HepG2 (cell line): ENCODE results near the gene SPAG9. TPM values are rescaled to one million over a fixed set of nuclear protein-coding genes. Genes with fewer than 3 reads are reported as not detected.

Source experiments
- CTCF ChIP-seq: sonication (generic); formaldehyde crosslinking; IDR thresholded peaks from 2 replicates; pipeline ENCODE4 v1.5.0; 2020; ENCODE audit warnings: mild to moderate bottlenecking, missing genetic modification reagents, moderate library complexity
- DPF2 ChIP-seq: sonication (generic); formaldehyde crosslinking; IDR thresholded peaks from 2 replicates; pipeline ENCODE4 v1.4.0; 2020; ENCODE audit warnings: mild to moderate bottlenecking, low read depth, missing genetic modification reagents, borderline replicate concordance
- EP300 ChIP-seq, 3 experiments: sonication (generic) in 1 of 3; formaldehyde crosslinking in 1 of 3; IDR thresholded peaks; 2 replicates each; pipeline versions ENCODE4 v1.5.1 to v1.6.1; 2011 to 2020; ENCODE audit warnings: low read depth in 2 of 3, low read length in 2 of 3, borderline replicate concordance in 1 of 3, improper control_type of control experiment in 1 of 3, mild to moderate bottlenecking in 1 of 3, missing genetic modification reagents in 1 of 3, moderate library complexity in 1 of 3
- GATAD2A ChIP-seq: IDR thresholded peaks from 2 replicates; pipeline ENCODE4 v1.6.1; 2016
- KAT8 ChIP-seq: IDR thresholded peaks from 2 replicates; pipeline ENCODE4 v1.6.1; 2016; ENCODE audit warnings: missing genetic modification reagents, missing compliant biosample characterization
- RORA ChIP-seq: sonication (generic); formaldehyde crosslinking; IDR thresholded peaks from 2 replicates; pipeline ENCODE4 v1.5.0; 2020; ENCODE audit warnings: mild to moderate bottlenecking, missing genetic modification reagents, moderate library complexity
- ZBTB20 ChIP-seq: sonication (generic); formaldehyde crosslinking; IDR thresholded peaks from 2 replicates; pipeline ENCODE4 v1.8.1; 2023; ENCODE audit warnings: missing genetic modification reagents, low read depth, mild to moderate bottlenecking, borderline replicate concordance
- ZBTB7B ChIP-seq: sonication (generic); formaldehyde crosslinking; IDR thresholded peaks from 2 replicates; pipeline ENCODE4 v1.4.0; 2020; ENCODE audit warnings: missing genetic modification reagents
- ZFP36L1 ChIP-seq: sonication (generic); formaldehyde crosslinking; IDR thresholded peaks from 2 replicates; pipeline ENCODE4 v1.8.0; 2022; ENCODE audit warnings: mild to moderate bottlenecking, missing genetic modification reagents, moderate library complexity
- ZMAT3 ChIP-seq: sonication (generic); formaldehyde crosslinking; conservative IDR thresholded peaks from 2 replicates; pipeline ENCODE4 v1.7.0; 2021; ENCODE audit warnings: missing genetic modification reagents
- ZNF143 ChIP-seq: sonication (generic); formaldehyde crosslinking; IDR thresholded peaks from 2 replicates; pipeline ENCODE4 v1.4.0; 2020; ENCODE audit warnings: missing genetic modification reagents
- ZNF160 ChIP-seq: sonication (generic); formaldehyde crosslinking; IDR thresholded peaks from 2 replicates; pipeline ENCODE4 v1.8.0; 2022; ENCODE audit warnings: mild to moderate bottlenecking, inconsistent platforms, missing genetic modification reagents
- ZNF33B ChIP-seq: sonication (generic); formaldehyde crosslinking; IDR thresholded peaks from 2 replicates; pipeline ENCODE4 v1.5.1; 2020; ENCODE audit warnings: mild to moderate bottlenecking, missing genetic modification reagents
- ZNF503 ChIP-seq: sonication (generic); formaldehyde crosslinking; IDR thresholded peaks from 2 replicates; pipeline ENCODE4 v1.4.0; 2020; ENCODE audit warnings: missing genetic modification reagents
- ZNF713 ChIP-seq: sonication (generic); formaldehyde crosslinking; IDR thresholded peaks from 2 replicates; pipeline ENCODE4 v1.4.0; 2020; ENCODE audit warnings: mild to moderate bottlenecking, missing genetic modification reagents
- polyA plus RNA-seq, 8 experiments: library from polyadenylated mRNA; depleted of rRNA in 3 of 8; stranded (reverse) in 7 of 8; unstranded in 1 of 8; fragments of >200 nt; fragmentation: Illumina TruSeq in 4 of 8; extraction: Trizol in 4 of 8; gene quantifications; 2 replicates each; pipeline versions ENCODE4 v1.2.1 to v1.2.3, GENCODE V29; 2011 to 2016; ENCODE audit warnings: low read depth in 4 of 8, missing spikeins in 1 of 8, mixed read lengths in 1 of 8; ENCODE audit not compliant: insufficient read depth in 1 of 8
- total RNA-seq, 5 experiments: library from RNA; depleted of rRNA; stranded (reverse); fragments of >200 nt; fragmentation: Illumina TruSeq; extraction: Trizol; gene quantifications; 2 replicates each; pipeline ENCODE4 v1.2.3, GENCODE V29; 2016; ENCODE audit warnings: low read depth in 1 of 5

Gene SPAG9
- total and polyA plus RNA-seq, 2 of the 13 experiments (the other 11 are each of a cell fraction or from before 2014, with no cell fraction given): 43.2 to 78.6 TPM

GRCh38 chr17:51112303-51113222 is 8.1 kb downstream of the SPAG9 start (continued):
- TF ChIP-seq ZNF713 (peak; percentile 83; the same call in 1 of the 2 replicates), ZNF143 (CRISPR knock-in tag) (0 out of 2 replicates have a peak, but pooled peaks have one; percentile 22), GATAD2A (CRISPR knock-in tag) (peak; percentile 96), ZNF33B (CRISPR knock-in tag) (peak; percentile 78; the same call in 1 of the 2 replicates), KAT8 (peak; percentile 72), DPF2 (CRISPR knock-in tag) (peak; percentile 81; the same call in 1 of the 2 replicates), RORA (peak; percentile 96), ZNF503 (CRISPR knock-in tag) (peak; percentile 79; the same call in 1 of the 2 replicates), ZNF160 (CRISPR knock-in tag) (peak; percentile 67; the same call in 1 of the 2 replicates), ZBTB20 (CRISPR knock-in tag) (0 out of 2 replicates have a peak, but pooled peaks have one; percentile 68), ZFP36L1 (CRISPR knock-in tag) (0 out of 2 replicates have a peak, but pooled peaks have one; percentile 74), EP300 (IDR thresholded peaks at IDR 0.05; ENCODE audit: low read depth in 2 of 2, low read length in 2 of 2) (peak; percentile 23 to 81; a peak in 3 of 4 replicates), EP300 (CRISPR knock-in tag; IDR thresholded peaks at IDR 0.05; ENCODE audit: borderline replicate concordance) (peak; percentile 49; the same call in 1 of the 2 replicates), ZMAT3 (CRISPR knock-in tag) (0 out of 2 replicates have a peak, but pooled peaks have one; percentile 50), ZBTB7B (CRISPR knock-in tag) (peak; percentile 78), CTCF (peak; percentile 9; the same call in 1 of the 2 replicates)
- TF ChIP-seq, all 625 proteins: peak for 266; not testable (repeated sequence) for 359
